ENCODE data around the gene DDX47.
"Not testable (repeated sequence)": the region's sequence is repeated elsewhere in the genome, so short reads cannot be mapped to it uniquely, and the experiment has no call there.

GRCh38 chr12:12846780-12847179 lies 33.6 kb downstream of the DDX47 start:
- not testable (repeated sequence) for TF ChIP-seq EP300, POLR2AphosphoS5, POLR2A, CTCF (IDR thresholded peaks at IDR 0.05)
